IMR-90 (cell line): ENCODE results near the gene SUSD6.

Experiments used
- BHLHE40 ChIP-seq: fragments of 150-350 bp; IDR thresholded peaks from 2 replicates; pipeline ENCODE4 v1.6.1; 2016; ENCODE audit warnings: mild to moderate bottlenecking, low read depth, low read length
- CEBPB ChIP-seq: IDR thresholded peaks from 2 replicates; pipeline ENCODE4 v1.6.1; 2012; ENCODE audit warnings: low read depth, low read length, improper control_type of control experiment
- CTCF ChIP-seq: conservative IDR thresholded peaks from 2 replicates; pipeline ENCODE4 v1.5.1; 2012; ENCODE audit warnings: mild to moderate bottlenecking, low read depth, low read length, improper control_type of control experiment
- ELK1 ChIP-seq: fragments of 150-350 bp; IDR thresholded peaks from 2 replicates; pipeline ENCODE4 v1.6.1; 2016; ENCODE audit warnings: low read depth, mild to moderate bottlenecking, low read length, moderate library complexity, borderline replicate concordance
- FOS ChIP-seq: fragments of 150-350 bp; IDR thresholded peaks from 2 replicates; pipeline ENCODE4 v1.6.1; 2016; ENCODE audit warnings: low read depth, low read length
- MAFK ChIP-seq: IDR thresholded peaks from 2 replicates; pipeline ENCODE4 v1.6.1; 2012; ENCODE audit warnings: low read depth, low read length, improper control_type of control experiment
- MAZ ChIP-seq: IDR thresholded peaks from 2 replicates; pipeline ENCODE4 v1.6.1; 2012; ENCODE audit warnings: low read depth, mild to moderate bottlenecking, low read length, improper control_type of control experiment, moderate library complexity, borderline replicate concordance
- NFE2L2 ChIP-seq: fragments of 150-350 bp; IDR thresholded peaks from 2 replicates; pipeline ENCODE4 v1.6.1; 2016; ENCODE audit warnings: low read depth, mild to moderate bottlenecking, low read length
- POLR2A ChIP-seq: IDR thresholded peaks from 2 replicates; pipeline ENCODE4 v1.6.1; 2012; ENCODE audit warnings: mild to moderate bottlenecking, low read depth, low read length
- RAD21 ChIP-seq: IDR thresholded peaks from 2 replicates; pipeline ENCODE4 v1.6.1; 2012; ENCODE audit warnings: low read length, improper control_type of control experiment
- RCOR1 ChIP-seq: IDR thresholded peaks from 2 replicates; pipeline ENCODE4 v1.6.1; 2012; ENCODE audit warnings: mild to moderate bottlenecking, low read length, improper control_type of control experiment; ENCODE audit not compliant: insufficient replicate concordance
- RFX5 ChIP-seq: IDR thresholded peaks from 2 replicates; pipeline ENCODE4 v1.8.0; 2012; ENCODE audit warnings: low read depth, mild to moderate bottlenecking, low read length, moderate library complexity
- SMC3 ChIP-seq: fragments of 150-350 bp; IDR thresholded peaks from 2 replicates; pipeline ENCODE4 v1.6.1; 2016; ENCODE audit warnings: low read depth, mild to moderate bottlenecking, antibody characterized with exemption, low read length, moderate library complexity
- USF2 ChIP-seq: fragments of 150-350 bp; IDR thresholded peaks from 2 replicates; pipeline ENCODE4 v1.6.1; 2017; ENCODE audit warnings: mild to moderate bottlenecking, antibody characterized with exemption, low read length, low read depth

- no peak for TF ChIP-seq CTCF
- TF ChIP-seq MAFK = no peak
- TF ChIP-seq FOS = no peak
- no peak for TF ChIP-seq MAZ
- no peak for TF ChIP-seq USF2
- no peak for TF ChIP-seq POLR2A
- no peak for TF ChIP-seq RAD21
- TF ChIP-seq ELK1 = no peak
- TF ChIP-seq RFX5 = no peak
- no peak for TF ChIP-seq NFE2L2
- no peak for TF ChIP-seq RCOR1
- TF ChIP-seq CEBPB = no peak
- TF ChIP-seq SMC3 = no peak
- TF ChIP-seq BHLHE40 = no peak
These were observed 99.0 kb downstream of the SUSD6 start for GRCh38 chr14:69710378-69710777.
